Measurements from ENCODE around the gene MTX2.

DNA sequence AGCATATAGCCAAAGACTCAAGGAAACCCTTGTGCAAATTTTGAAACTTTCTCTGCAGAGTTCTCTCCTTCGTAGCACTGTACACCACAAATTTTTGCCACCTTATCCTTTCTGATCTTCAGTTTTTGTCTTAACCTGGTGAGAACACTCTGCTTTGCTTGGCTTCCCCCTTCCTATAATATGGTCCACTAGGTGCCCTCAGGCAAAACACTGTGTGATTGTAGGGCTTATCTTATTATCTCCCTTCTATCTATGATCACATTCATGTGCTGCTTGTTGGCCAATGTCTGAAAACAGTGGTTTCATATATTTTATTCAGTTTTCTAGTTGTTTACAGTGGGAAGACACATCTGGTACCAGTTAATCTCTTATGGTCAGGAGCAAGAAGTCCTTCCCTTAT lies 111.1 kb downstream of the MTX2 start:
- TF ChIP-seq PRMT5 (CRISPR knock-in tag; IDR thresholded peaks at IDR 0.05) (no peak), PYGO2 (tag; IDR thresholded peaks at IDR 0.05) (no peak), ZNF174 (CRISPR knock-in tag; IDR thresholded peaks at IDR 0.05) (no peak), POLR2A (conservative IDR thresholded peaks at IDR 0.05) (no peak), SIX5 (IDR thresholded peaks at IDR 0.05; ENCODE audit: borderline replicate concordance in 1 of 2, insufficient read depth in 1 of 2, low read depth in 1 of 2, low read length in 2 of 2) (no peak)
- TF ChIP-seq, protein P1, sequence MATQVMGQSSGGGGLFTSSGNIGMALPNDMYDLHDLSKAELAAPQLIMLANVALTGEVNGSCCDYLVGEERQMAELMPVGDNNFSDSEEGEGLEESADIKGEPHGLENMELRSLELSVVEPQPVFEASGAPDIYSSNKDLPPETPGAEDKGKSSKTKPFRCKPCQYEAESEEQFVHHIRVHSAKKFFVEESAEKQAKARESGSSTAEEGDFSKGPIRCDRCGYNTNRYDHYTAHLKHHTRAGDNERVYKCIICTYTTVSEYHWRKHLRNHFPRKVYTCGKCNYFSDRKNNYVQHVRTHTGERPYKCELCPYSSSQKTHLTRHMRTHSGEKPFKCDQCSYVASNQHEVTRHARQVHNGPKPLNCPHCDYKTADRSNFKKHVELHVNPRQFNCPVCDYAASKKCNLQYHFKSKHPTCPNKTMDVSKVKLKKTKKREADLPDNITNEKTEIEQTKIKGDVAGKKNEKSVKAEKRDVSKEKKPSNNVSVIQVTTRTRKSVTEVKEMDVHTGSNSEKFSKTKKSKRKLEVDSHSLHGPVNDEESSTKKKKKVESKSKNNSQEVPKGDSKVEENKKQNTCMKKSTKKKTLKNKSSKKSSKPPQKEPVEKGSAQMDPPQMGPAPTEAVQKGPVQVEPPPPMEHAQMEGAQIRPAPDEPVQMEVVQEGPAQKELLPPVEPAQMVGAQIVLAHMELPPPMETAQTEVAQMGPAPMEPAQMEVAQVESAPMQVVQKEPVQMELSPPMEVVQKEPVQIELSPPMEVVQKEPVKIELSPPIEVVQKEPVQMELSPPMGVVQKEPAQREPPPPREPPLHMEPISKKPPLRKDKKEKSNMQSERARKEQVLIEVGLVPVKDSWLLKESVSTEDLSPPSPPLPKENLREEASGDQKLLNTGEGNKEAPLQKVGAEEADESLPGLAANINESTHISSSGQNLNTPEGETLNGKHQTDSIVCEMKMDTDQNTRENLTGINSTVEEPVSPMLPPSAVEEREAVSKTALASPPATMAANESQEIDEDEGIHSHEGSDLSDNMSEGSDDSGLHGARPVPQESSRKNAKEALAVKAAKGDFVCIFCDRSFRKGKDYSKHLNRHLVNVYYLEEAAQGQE (IDR thresholded peaks at IDR 0.05; ENCODE audit: borderline replicate concordance) = no peak
- TF ChIP-seq, protein P1 (CRISPR knock-in tag; IDR thresholded peaks at IDR 0.05; ENCODE audit: low read depth) = no peak

Measured in K562 (cell line).